Measurements from ENCODE around the gene SPAG4.

DNA sequence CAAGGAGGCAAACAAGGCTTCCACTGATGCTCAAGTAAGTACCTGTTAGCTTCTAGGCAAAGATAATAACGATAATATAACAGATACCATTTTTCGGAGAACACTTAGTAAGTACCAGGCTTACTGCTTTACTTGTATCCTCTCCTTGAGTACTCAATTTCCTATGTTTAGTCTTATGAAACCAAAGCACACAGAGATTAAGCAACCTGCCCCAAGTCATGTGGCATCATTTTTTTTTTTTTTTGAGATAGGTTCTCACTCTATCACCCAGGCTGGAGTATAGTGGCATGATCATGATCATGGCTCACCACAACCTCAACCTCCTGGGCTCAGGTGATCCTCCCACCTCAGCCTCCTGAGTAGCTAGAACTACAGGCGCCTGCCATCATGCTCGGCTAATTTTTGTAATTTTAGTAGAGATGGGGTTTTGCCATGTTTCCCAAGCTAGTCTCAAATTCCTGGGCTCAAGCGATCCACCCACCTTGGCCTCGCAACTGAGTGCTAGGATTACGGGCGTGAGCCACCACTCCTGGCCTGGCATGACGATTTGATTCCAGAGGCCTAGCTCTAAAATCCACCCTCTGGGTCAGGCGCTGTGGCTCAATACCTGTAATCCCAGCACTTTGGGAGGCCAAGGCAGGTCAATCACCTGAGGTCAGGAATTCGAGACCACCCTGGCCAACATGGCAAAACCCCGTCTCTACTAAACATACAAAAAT, 14.0 kb downstream of the SPAG4 start:
- TF ChIP-seq, protein P1, sequence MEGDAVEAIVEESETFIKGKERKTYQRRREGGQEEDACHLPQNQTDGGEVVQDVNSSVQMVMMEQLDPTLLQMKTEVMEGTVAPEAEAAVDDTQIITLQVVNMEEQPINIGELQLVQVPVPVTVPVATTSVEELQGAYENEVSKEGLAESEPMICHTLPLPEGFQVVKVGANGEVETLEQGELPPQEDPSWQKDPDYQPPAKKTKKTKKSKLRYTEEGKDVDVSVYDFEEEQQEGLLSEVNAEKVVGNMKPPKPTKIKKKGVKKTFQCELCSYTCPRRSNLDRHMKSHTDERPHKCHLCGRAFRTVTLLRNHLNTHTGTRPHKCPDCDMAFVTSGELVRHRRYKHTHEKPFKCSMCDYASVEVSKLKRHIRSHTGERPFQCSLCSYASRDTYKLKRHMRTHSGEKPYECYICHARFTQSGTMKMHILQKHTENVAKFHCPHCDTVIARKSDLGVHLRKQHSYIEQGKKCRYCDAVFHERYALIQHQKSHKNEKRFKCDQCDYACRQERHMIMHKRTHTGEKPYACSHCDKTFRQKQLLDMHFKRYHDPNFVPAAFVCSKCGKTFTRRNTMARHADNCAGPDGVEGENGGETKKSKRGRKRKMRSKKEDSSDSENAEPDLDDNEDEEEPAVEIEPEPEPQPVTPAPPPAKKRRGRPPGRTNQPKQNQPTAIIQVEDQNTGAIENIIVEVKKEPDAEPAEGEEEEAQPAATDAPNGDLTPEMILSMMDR (IDR thresholded peaks at IDR 0.05) = no peak
- no peak for TF ChIP-seq POLR2A (IDR thresholded peaks at IDR 0.05)
